ENCODE results near the gene RIPK3. TPM values are rescaled to one million over a fixed set of nuclear protein-coding genes. Genes with fewer than 3 reads are reported as not detected.
"Not testable (repeated sequence)": the region's sequence is repeated elsewhere in the genome, so short reads cannot be mapped to it uniquely, and the experiment has no call there.

RIPK3 gene
- total and polyA plus RNA-seq, 2 experiments from 2014 or later, result 0.32 to 1.5 TPM

GRCh38 chr14:24355009-24355408 is 15.2 kb upstream of the RIPK3 start:
- Histone ChIP-seq H3K4me1 (ENCODE audit: insufficient read depth) (no peaks in the 10 kb centered on the region), H2AFZ (no peak overlapping the region), H3F3A (replicated peaks; ENCODE audit: low read depth) (no peaks in the 10 kb centered on the region), H3K27me3 (ENCODE audit: insufficient read depth) (peaks cover 60% of the 10 kb centered on the region), H3K79me2 (replicated peaks; ENCODE audit: insufficient read depth) (no peaks in the 10 kb centered on the region), H4K20me1 (replicated peaks; ENCODE audit: insufficient read depth) (no peaks in the 10 kb centered on the region; the same call in 1 of the 2 replicates), H3K27ac (ENCODE audit: low read depth) (no peak overlapping the region), H3K4me3 (no peak overlapping the region), H3K9me2 (ENCODE audit: insufficient read depth) (no peaks in the 10 kb centered on the region), H3K36me3 (ENCODE audit: insufficient read depth) (no peaks in the 10 kb centered on the region), H3K4me2 (no peak overlapping the region)
- ATAC-seq (no peak), DNase-seq (ENCODE audit: low spot score) (no peak)
- Mint-ChIP-seq H3K4me1 (no peaks in the 10 kb centered on the region), H3K27me3 (ENCODE audit: insufficient read depth, low read depth, poor library complexity) (peaks cover 16% of the 10 kb centered on the region), H3K4me3 (no peak overlapping the region), H3K36me3 (ENCODE audit: low read depth) (no peaks in the 10 kb centered on the region), H3K9me3 (no peaks in the 10 kb centered on the region; the same call in 2 of the 3 replicates), H3K27ac (no peak overlapping the region)
- TF ChIP-seq ETS1 (IDR thresholded peaks at IDR 0.05), result no peak
- TF ChIP-seq POLR2AphosphoS5 (IDR thresholded peaks at IDR 0.05; ENCODE audit: low read depth), result no peak
- TF ChIP-seq EZH2 (IDR thresholded peaks at IDR 0.05; ENCODE audit: low read depth, unreplicated experiment), result no peak
- no peak for TF ChIP-seq CTCF (conservative IDR thresholded peaks at IDR 0.05; ENCODE audit: low read depth in 2 of 2)

- DNase-seq (ENCODE audit: low spot score); H3K4me2 ChIP-seq; H3K4me1 ChIP-seq (ENCODE audit: insufficient read depth); H3F3A ChIP-seq (replicated peaks; ENCODE audit: low read depth); H3K36me3 ChIP-seq (ENCODE audit: insufficient read depth); H4K20me1 ChIP-seq (replicated peaks; ENCODE audit: insufficient read depth); H3K4me3 ChIP-seq; H3K79me2 ChIP-seq (replicated peaks; ENCODE audit: insufficient read depth); ATAC-seq; H3K36me3 Mint-ChIP-seq (ENCODE audit: low read depth); H3K9me2 ChIP-seq (ENCODE audit: insufficient read depth); H2AFZ ChIP-seq; H3K4me1 Mint-ChIP-seq; H3K4me3 Mint-ChIP-seq; H3K27ac ChIP-seq (ENCODE audit: low read depth); H3K27ac Mint-ChIP-seq; H3K9me3 Mint-ChIP-seq: not testable (repeated sequence)
- peaks cover 19% of the 10 kb centered on the region for H3K27me3 Mint-ChIP-seq (ENCODE audit: insufficient read depth, low read depth, poor library complexity)
- peaks cover 65% of the 10 kb centered on the region for H3K27me3 ChIP-seq (ENCODE audit: insufficient read depth)
These were observed 14.7 kb upstream of the RIPK3 start for GRCh38 chr14:24354482-24354825.

- Mint-ChIP-seq H3K4me1 (no peaks in the 10 kb centered on the region), H3K4me3 (no peak overlapping the region), H3K9me3 (no peaks in the 10 kb centered on the region), H3K27ac (no peak overlapping the region), H3K36me3 (ENCODE audit: low read depth) (no peaks in the 10 kb centered on the region), H3K27me3 (ENCODE audit: insufficient read depth, low read depth, poor library complexity) (peaks cover 20% of the 10 kb centered on the region)
- no peaks in the 10 kb centered on the region for H3K9me2 ChIP-seq (ENCODE audit: insufficient read depth)
- H3K36me3 ChIP-seq (ENCODE audit: insufficient read depth), result no peaks in the 10 kb centered on the region
- H3K4me1 ChIP-seq (ENCODE audit: insufficient read depth), result no peaks in the 10 kb centered on the region
- no peak overlapping the region for H2AFZ ChIP-seq
- DNase-seq (ENCODE audit: low spot score) (no peak), ATAC-seq (no peak)
- peaks cover 65% of the 10 kb centered on the region for H3K27me3 ChIP-seq (ENCODE audit: insufficient read depth)
- H3K27ac ChIP-seq (ENCODE audit: low read depth), result no peak overlapping the region
- no peaks in the 10 kb centered on the region for H3K79me2 ChIP-seq (replicated peaks; ENCODE audit: insufficient read depth)
- H3F3A ChIP-seq (replicated peaks; ENCODE audit: low read depth), result no peaks in the 10 kb centered on the region
- no peak overlapping the region for H3K4me3 ChIP-seq
- H4K20me1 ChIP-seq (replicated peaks; ENCODE audit: insufficient read depth), result no peaks in the 10 kb centered on the region; the same call in 1 of the 2 replicates
- H3K4me2 ChIP-seq, result no peak overlapping the region
- no peak for TF ChIP-seq NANOG (IDR thresholded peaks at IDR 0.05; ENCODE audit: borderline replicate concordance)
- no peak for TF ChIP-seq EZH2phosphoT487 (IDR thresholded peaks at IDR 0.05; ENCODE audit: unreplicated experiment)
- TF ChIP-seq STAT1 (IDR thresholded peaks at IDR 0.05; ENCODE audit: unreplicated experiment), result no peak
- no peak for TF ChIP-seq REST (IDR thresholded peaks at IDR 0.05; ENCODE audit: unreplicated experiment)
These were observed 14.0 kb upstream of the RIPK3 start for GRCh38 chr14:24353559-24354481.
